ENCODE data around the gene CDC34. TPM values are rescaled to one million over a fixed set of nuclear protein-coding genes. Genes with fewer than 3 reads are reported as not detected.
A peak's percentile ranks its signal among the peaks of the same experiment; 100 is the strongest.

The CDC34 gene
- total and polyA plus RNA-seq, 9 of the 15 experiments (the other 6 are each of a cell fraction or from before 2014, with no cell fraction given), result 0.80 to 203 (median 65.5) TPM

DNA sequence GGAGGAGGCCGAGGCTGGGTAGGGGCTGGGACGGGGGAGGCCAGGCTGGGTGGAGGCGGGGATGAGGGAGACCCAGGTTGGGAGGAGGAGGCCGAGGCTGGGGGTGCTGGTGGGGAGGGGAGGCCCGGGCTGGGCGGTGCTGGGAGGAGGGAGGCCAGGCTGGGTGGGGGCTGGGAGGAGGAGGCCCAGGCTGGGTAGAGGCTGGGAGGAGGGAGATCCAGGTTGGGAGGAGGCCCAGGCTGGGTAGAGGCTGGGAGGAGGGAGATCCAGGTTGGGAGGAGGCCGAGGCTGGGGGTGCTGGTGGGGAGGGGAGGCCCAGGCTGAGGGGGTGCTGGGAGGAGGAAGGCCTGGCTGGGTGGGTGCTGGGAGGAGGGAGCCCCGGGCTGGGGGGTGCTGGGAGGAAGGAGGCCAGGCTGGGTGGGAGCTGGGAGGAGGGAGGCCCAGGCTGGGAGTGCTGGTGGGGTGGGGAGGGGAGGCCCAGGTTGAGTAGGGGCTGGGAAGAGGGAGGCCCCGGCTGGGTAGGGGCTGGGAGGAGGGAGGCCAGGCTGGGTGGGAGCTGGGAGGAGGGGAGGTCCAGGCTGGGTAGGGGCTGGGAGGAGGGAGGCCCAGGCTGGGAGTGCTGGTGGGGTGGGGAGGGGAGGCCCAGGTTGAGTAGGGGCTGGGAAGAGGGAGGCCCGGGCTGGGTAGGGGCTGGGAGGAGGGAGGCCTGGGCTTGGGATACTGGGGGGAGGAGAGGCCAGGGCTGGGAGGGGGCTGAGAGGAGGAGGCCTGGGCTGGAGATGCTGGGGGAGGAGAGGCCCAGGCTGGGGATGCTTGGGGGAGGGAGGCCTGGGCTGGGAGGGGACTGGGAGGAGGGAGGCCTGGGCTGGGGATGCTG, 13.6 kb upstream of the CDC34 start:
- FAIRE-seq, result no peak
- H4K20me1 ChIP-seq (replicated peaks; ENCODE audit: control insufficient read depth, insufficient read depth, low read length), result no peaks in the 10 kb centered on the region
- H3K4me1 ChIP-seq (replicated peaks in 1 of 2; ENCODE audit: control insufficient read depth in 2 of 2, insufficient read depth in 2 of 2, low read length in 2 of 2), result peaks cover 10 to 64% of the 10 kb centered on the region in 2 experiments; a peak in 4 of 5 replicates
- ChIA-PET CTCF (ENCODE audit: low intra/inter-chr PET ratio) (no interaction called here), POLR2A (no interaction called here)
- WGBS (ENCODE audit: insufficient coverage, low coverage, missing lambda C conversion rate), result no CpG with 5 or more reads among the region's 10 CpGs
- peak; percentile 58 for ATAC-seq
- no peak overlapping the region for H3K27ac ChIP-seq (ENCODE audit: extremely low read depth, low read depth, low read length)
- intact Hi-C loops (cut with micrococcal nuclease) (no loop called here), in situ Hi-C loops (cut with MboI) (no loop called here)
- H3K4me2 ChIP-seq (ENCODE audit: insufficient read depth, low read length), result no peak overlapping the region
- peak overlapping the region in 1 of 2 experiments; percentile 9; a peak in 2 of 4 replicates for H3K9ac ChIP-seq (ENCODE audit: insufficient read depth in 1 of 2, low read depth in 2 of 2, low read length in 2 of 2)
- H3K79me2 ChIP-seq (ENCODE audit: control insufficient read depth, insufficient read depth, low read length), result peaks cover 3% of the 10 kb centered on the region; the same call in 1 of the 3 replicates
- no peaks in the 10 kb centered on the region; a peak in 1 of 5 replicates for H3K27me3 ChIP-seq (ENCODE audit: control insufficient read depth in 2 of 2, insufficient read depth in 2 of 2, low read length in 2 of 2)
- no peak overlapping the region for H2AFZ ChIP-seq (ENCODE audit: low read depth, low read length)
- H3K9me3 ChIP-seq (replicated peaks; ENCODE audit: control insufficient read depth, insufficient read depth, low read depth, low read length), result peaks cover 4% of the 10 kb centered on the region; the same call in 1 of the 2 replicates
- DNase-seq (ENCODE audit: extremely low read depth in 1 of 4, low spot score in 3 of 4), result peak; percentile 60 to 81 (median 70)
- H3K9me1 ChIP-seq (ENCODE audit: control insufficient read depth, insufficient read depth, low read length), result peaks cover 4% of the 10 kb centered on the region
- TF ChIP-seq PHTF2 (CRISPR knock-in tag; IDR thresholded peaks at IDR 0.05) (no peak), ZNF263 (CRISPR knock-in tag; IDR thresholded peaks at IDR 0.05; ENCODE audit: borderline replicate concordance) (peak; percentile 84), HNRNPUL1 (IDR thresholded peaks at IDR 0.05; ENCODE audit: low read length) (no peak), POLR2G (IDR thresholded peaks at IDR 0.05; ENCODE audit: low read depth, low read length) (0 out of 2 replicates have a peak, but pooled peaks have one; percentile 30)
- no peak overlapping the region for H3K4me3 ChIP-seq
- BruUV-seq (replicated peaks), result no TSS peak
- H3K36me3 ChIP-seq (ENCODE audit: control insufficient read depth, insufficient read depth, low read length), result peaks cover 12% of the 10 kb centered on the region; the same call in 1 of the 3 replicates

All from K562 (cell line).